A549 treated with DMSO at 1 μM for 4 hours (cell line): Measurements from ENCODE around the gene MEIKIN. TPM values are rescaled to one million over a fixed set of nuclear protein-coding genes. Genes with fewer than 3 reads are reported as not detected.

ENCODE experiments used
- total RNA-seq: library from RNA; stranded (reverse); fragments of 200-300 nt; extraction: Qiagen RNA extraction; gene quantifications from 5 replicates; pipeline ENCODE4 v1.2.3, GENCODE V29; 2022; ENCODE audit warnings: low read depth

The MEIKIN gene
- not detected in 5 replicates for total RNA-seq

DNA sequence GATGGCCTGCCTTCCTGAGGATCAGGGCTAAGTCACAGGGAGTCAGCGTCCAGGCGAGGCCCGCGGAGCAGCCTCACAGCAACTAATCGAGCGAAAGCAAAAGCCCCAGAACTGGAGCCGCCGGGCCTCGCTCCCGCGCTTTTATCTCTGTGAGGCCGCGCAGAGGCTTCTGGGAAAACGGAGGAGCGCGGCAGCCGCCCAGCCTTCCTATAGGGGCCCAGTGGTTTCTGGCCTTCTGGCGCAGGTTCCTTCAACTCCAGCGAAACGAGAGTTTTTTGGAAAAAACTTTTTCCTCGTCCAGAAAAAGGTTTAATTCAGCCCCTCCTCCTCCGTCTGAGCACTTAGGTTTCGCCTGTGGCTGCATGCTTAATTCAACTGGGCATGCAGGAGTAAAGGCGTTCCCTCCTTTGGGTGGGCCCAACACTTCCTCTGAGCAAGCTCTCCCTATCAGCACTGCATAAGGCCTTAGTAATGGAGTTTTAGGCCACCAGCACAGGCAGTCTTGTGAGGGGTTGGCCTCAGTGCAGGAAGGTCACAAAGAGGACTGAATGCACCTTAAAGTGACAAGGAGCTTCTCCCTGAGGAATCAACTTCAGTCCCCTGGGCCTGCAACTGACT, at the start of gene MEIKIN:
TSS of gene MEIKIN (minus strand) at position 113 of the 618 bp plus-strand sequence. CDS start 158 bp downstream, outside the sequence.

GRCh38 chr5:131796793-131797693, 148.4 kb downstream of the MEIKIN start, which contains the start of gene FNIP1:
FNIP1 (minus strand) TSS chr5:131797017; CDS start chr5:131796921, 96 bp downstream.

Other genes starting within 250 kb of the MEIKIN start
- gene FNIP1, start 148.6 kb downstream of the MEIKIN start, total RNA-seq = 11.7 to 15.0 TPM (median 14.2 TPM) in 5 replicates
- gene ACSL6, start 66.0 kb upstream of the MEIKIN start, total RNA-seq = 0.07 to 0.16 TPM (median 0.10 TPM) in 4 of 5 replicates, not detected in the other
- not detected in 5 replicates for gene IL3, start 115.0 kb upstream of the MEIKIN start, total RNA-seq
- gene CSF2, start 128.1 kb upstream of the MEIKIN start, total RNA-seq = 0.49 to 1.2 TPM (median 0.52 TPM) in 5 replicates